Osteoblast (primary cell): ENCODE data around the gene MRPL3. TPM values are rescaled to one million over a fixed set of nuclear protein-coding genes. Genes with fewer than 3 reads are reported as not detected.

Experiments
- DNase-seq: peaks from one replicate; pipeline ENCODE4 v3.0.0; 2011; ENCODE audit warnings: low spot score, mixed read lengths; ENCODE audit not compliant: insufficient read length; ENCODE audit errors: missing footprints
- H2AFZ ChIP-seq: 2 replicates; pipeline ENCODE4 v1.6.0; 2011; ENCODE audit warnings: mild to moderate bottlenecking, low read length
- H3K27ac ChIP-seq: 2 replicates; pipeline ENCODE4 v1.5.1; 2011; ENCODE audit warnings: mild to moderate bottlenecking, low read depth, low read length, moderate library complexity
- H3K27me3 ChIP-seq: 2 replicates; pipeline ENCODE4 v1.6.0; 2012; ENCODE audit warnings: mild to moderate bottlenecking, control low read depth, inconsistent platforms, low read length, moderate library complexity; ENCODE audit not compliant: insufficient read depth
- H3K36me3 ChIP-seq: 2 replicates; pipeline ENCODE4 v1.5.1; 2011; ENCODE audit warnings: mild to moderate bottlenecking, low read length, control low read depth, moderate library complexity; ENCODE audit not compliant: insufficient read depth
- H3K4me1 ChIP-seq: 2 replicates; pipeline ENCODE4 v1.5.1; 2011; ENCODE audit warnings: mild to moderate bottlenecking, low read length, control low read depth, moderate library complexity; ENCODE audit not compliant: insufficient read depth
- H3K4me2 ChIP-seq: 2 replicates; pipeline ENCODE4 v1.6.0; 2011; ENCODE audit warnings: mild to moderate bottlenecking, low read length; ENCODE audit not compliant: insufficient read depth
- H3K4me3 ChIP-seq: fragments of 200-600 bp; sonication (generic); 3 replicates; pipeline ENCODE4 v1.5.1; 2012; ENCODE audit warnings: mild to moderate bottlenecking, low read length, inconsistent platforms; ENCODE audit not compliant: insufficient read depth
- H3K79me2 ChIP-seq: 2 replicates; pipeline ENCODE4 v1.6.0; 2012; ENCODE audit warnings: mild to moderate bottlenecking, low read length, control low read depth, inconsistent platforms; ENCODE audit not compliant: insufficient read depth
- H3K9me3 ChIP-seq: 2 replicates; pipeline ENCODE4 v1.5.1; 2011; ENCODE audit warnings: low read depth, low read length, control low read depth
- H4K20me1 ChIP-seq: 2 replicates; pipeline ENCODE4 v1.6.0; 2012; ENCODE audit warnings: mild to moderate bottlenecking, low read length, control low read depth; ENCODE audit not compliant: insufficient read depth
- total RNA-seq: library from RNA; depleted of rRNA; stranded (reverse); fragments of >200 nt; gene quantifications from 2 replicates; pipeline ENCODE4 v1.2.3, GENCODE V29; 2012
- TF ChIP-seq, protein P1 (sequence below): IDR thresholded peaks from 2 replicates; pipeline ENCODE4 v1.5.1; 2011; ENCODE audit warnings: mild to moderate bottlenecking, low read depth, low read length, moderate library complexity; ENCODE audit errors: extremely low read depth

The MRPL3 gene
- total RNA-seq, 1 donor: 92.6 TPM

DNA sequence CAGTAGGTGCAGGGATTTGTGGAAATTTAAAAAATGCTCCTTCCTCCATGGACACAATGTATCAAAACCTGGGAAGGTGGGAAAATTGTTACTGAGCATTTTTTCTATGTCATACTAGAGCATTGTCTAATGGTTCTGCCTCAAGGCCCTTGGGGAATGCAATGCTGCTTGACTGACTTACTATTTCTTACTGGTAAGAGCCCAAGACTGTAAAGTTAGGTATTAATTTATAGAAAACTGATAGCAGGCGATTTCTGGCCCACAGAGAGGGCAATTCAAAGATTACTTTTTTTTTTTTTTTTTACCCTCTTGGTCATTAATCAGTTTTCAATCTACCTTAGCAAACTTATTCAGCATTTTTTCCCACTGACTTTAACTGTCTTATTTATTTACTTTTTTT, 38.5 kb upstream of the MRPL3 start:
- no peaks in the 10 kb centered on the region for H3K79me2 ChIP-seq
- H3K27me3 ChIP-seq: no peaks in the 10 kb centered on the region
- no peak overlapping the region for H3K27ac ChIP-seq
- H4K20me1 ChIP-seq: no peaks in the 10 kb centered on the region
- DNase-seq: no peak
- peaks cover 8% of the 10 kb centered on the region for H3K4me1 ChIP-seq
- H2AFZ ChIP-seq: no peak overlapping the region
- H3K4me2 ChIP-seq: no peak overlapping the region
- H3K9me3 ChIP-seq: no peaks in the 10 kb centered on the region
- TF ChIP-seq, protein P1, sequence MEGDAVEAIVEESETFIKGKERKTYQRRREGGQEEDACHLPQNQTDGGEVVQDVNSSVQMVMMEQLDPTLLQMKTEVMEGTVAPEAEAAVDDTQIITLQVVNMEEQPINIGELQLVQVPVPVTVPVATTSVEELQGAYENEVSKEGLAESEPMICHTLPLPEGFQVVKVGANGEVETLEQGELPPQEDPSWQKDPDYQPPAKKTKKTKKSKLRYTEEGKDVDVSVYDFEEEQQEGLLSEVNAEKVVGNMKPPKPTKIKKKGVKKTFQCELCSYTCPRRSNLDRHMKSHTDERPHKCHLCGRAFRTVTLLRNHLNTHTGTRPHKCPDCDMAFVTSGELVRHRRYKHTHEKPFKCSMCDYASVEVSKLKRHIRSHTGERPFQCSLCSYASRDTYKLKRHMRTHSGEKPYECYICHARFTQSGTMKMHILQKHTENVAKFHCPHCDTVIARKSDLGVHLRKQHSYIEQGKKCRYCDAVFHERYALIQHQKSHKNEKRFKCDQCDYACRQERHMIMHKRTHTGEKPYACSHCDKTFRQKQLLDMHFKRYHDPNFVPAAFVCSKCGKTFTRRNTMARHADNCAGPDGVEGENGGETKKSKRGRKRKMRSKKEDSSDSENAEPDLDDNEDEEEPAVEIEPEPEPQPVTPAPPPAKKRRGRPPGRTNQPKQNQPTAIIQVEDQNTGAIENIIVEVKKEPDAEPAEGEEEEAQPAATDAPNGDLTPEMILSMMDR: no peak
- H3K36me3 ChIP-seq: no peaks in the 10 kb centered on the region
- no peak overlapping the region for H3K4me3 ChIP-seq

DNA sequence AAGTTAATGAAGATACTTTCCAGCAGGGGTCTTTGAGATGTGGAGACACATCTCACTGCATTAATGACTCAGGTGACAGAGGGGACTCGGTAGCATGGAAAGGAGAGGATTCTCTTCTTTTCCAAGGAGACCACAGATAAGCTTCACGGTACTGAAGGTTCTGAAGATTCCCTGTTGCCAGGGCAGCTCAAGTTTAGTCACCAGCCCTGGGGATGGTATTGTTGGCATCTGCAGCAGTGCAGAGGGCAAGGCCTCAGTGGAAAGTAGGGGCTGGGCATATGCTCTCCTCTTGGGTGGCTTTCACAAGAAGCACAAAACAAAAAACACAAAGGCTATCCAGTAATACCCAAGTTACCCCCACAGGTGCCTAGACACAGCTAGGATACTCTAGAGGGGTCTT, 38.0 kb upstream of the MRPL3 start:
- Histone ChIP-seq H4K20me1 (no peaks in the 10 kb centered on the region), H3K27me3 (no peaks in the 10 kb centered on the region), H3K36me3 (no peaks in the 10 kb centered on the region), H3K4me1 (peaks cover 10% of the 10 kb centered on the region), H3K27ac (no peak overlapping the region), H3K9me3 (no peaks in the 10 kb centered on the region), H3K4me2 (no peak overlapping the region), H2AFZ (no peak overlapping the region), H3K79me2 (no peaks in the 10 kb centered on the region), H3K4me3 (no peak overlapping the region)
- DNase-seq: no peak
- TF ChIP-seq, protein P1: no peak

DNA sequence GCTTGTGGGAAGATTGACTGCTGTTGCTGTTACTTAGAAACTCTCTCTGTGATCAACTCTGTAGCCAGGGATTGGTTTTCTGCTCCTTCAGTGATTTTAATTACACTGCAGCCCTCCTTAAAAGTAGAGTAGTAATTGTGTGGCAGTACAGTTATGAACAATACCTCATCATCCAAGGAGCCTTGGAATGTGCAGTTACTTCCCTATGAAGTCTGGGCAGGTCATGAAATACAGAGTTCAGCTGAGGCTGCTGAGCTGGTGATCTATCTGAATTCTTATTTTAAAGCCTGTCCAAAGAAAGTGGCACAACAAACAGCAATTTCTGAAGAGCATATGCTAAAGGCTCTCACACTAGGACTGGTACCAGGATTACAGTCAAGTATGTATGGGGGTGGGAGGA, 37.4 kb upstream of the MRPL3 start:
- no peak overlapping the region for H2AFZ ChIP-seq
- H3K27ac ChIP-seq: no peak overlapping the region
- DNase-seq: no peak
- H3K79me2 ChIP-seq: no peaks in the 10 kb centered on the region
- TF ChIP-seq, protein P1: no peak
- H3K4me1 ChIP-seq: peaks cover 14% of the 10 kb centered on the region
- H4K20me1 ChIP-seq: no peaks in the 10 kb centered on the region
- no peaks in the 10 kb centered on the region for H3K27me3 ChIP-seq
- no peaks in the 10 kb centered on the region for H3K9me3 ChIP-seq
- no peak overlapping the region for H3K4me2 ChIP-seq
- no peak overlapping the region for H3K4me3 ChIP-seq
- H3K36me3 ChIP-seq: no peaks in the 10 kb centered on the region

DNA sequence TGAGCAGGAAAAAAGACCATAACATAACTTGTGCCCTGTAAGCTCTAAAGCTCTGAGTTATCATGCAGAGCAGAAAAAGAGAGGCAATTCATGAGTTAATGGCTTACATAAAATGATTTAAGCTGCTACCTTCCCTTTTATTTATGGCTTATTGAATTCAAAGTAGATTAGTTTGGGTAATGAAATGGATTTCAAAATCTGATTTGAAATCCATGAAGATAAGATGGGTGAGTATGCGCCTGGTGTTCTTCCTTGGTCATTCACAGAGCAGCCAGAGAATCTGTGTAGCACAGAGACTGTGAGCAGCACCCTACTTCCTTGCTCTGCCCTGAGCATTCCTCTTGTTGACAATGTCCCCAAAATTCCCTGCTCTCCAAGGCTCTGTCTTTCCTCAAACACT, 36.2 kb upstream of the MRPL3 start:
- H3K4me1 ChIP-seq: peaks cover 10% of the 10 kb centered on the region
- no peak for DNase-seq
- H3K4me2 ChIP-seq: no peak overlapping the region
- H3K27me3 ChIP-seq: no peaks in the 10 kb centered on the region
- H2AFZ ChIP-seq: no peak overlapping the region
- TF ChIP-seq, protein P1: no peak
- H3K9me3 ChIP-seq: no peaks in the 10 kb centered on the region
- H3K36me3 ChIP-seq: no peaks in the 10 kb centered on the region
- H3K27ac ChIP-seq: no peak overlapping the region
- H4K20me1 ChIP-seq: no peaks in the 10 kb centered on the region
- no peak overlapping the region for H3K4me3 ChIP-seq
- no peaks in the 10 kb centered on the region for H3K79me2 ChIP-seq
